SK-N-SH (cell line): Measurements from ENCODE around the gene XRCC3.

Experiments used
- CTCF ChIP-seq: fragments of 200-600 bp; sonication (generic); IDR thresholded peaks from 2 replicates; pipeline ENCODE4 v1.6.1; 2017; ENCODE audit warnings: antibody characterized with exemption, mild to moderate bottlenecking, moderate library complexity
- JUND ChIP-seq: IDR thresholded peaks from 2 replicates; pipeline ENCODE4 v1.4.0; 2012
- POLR2AphosphoS5 ChIP-seq: IDR thresholded peaks from 2 replicates; pipeline ENCODE4 v1.6.1; 2012; ENCODE audit warnings: low read depth, low read length

- no peak for TF ChIP-seq POLR2AphosphoS5
- TF ChIP-seq JUND: no peak
- no peak for TF ChIP-seq CTCF
These were observed 6.3 kb upstream of the XRCC3 start for GRCh38 chr14:103721334-103722120.
